HG03521 (cell line): Measurements from ENCODE around the gene UBE2L5.

Experiments used
- ATAC-seq: cut with Tn5 transposase; IDR thresholded peaks from one replicate; pipeline ENCODE4 v1.9.1; 2021; ENCODE audit warnings: mild to moderate bottlenecking, moderate library complexity; ENCODE audit not compliant: unreplicated experiment

UBE2L5 gene

GRCh38 chr13:30422054-30422839, at the start of gene UBE2L5:
Gene UBE2L5, plus strand, starts transcription at chr13:30422493. Its CDS starts 5,498 bp downstream, at chr13:30427991.
- ATAC-seq, result peak; percentile 67

- no peak for ATAC-seq
Observed at GRCh38 chr13:30373727-30374126, 48.6 kb upstream of the UBE2L5 start.

GRCh38 chr13:30375265-30375835, 46.9 kb upstream of the UBE2L5 start:
- no peak for ATAC-seq

DNA sequence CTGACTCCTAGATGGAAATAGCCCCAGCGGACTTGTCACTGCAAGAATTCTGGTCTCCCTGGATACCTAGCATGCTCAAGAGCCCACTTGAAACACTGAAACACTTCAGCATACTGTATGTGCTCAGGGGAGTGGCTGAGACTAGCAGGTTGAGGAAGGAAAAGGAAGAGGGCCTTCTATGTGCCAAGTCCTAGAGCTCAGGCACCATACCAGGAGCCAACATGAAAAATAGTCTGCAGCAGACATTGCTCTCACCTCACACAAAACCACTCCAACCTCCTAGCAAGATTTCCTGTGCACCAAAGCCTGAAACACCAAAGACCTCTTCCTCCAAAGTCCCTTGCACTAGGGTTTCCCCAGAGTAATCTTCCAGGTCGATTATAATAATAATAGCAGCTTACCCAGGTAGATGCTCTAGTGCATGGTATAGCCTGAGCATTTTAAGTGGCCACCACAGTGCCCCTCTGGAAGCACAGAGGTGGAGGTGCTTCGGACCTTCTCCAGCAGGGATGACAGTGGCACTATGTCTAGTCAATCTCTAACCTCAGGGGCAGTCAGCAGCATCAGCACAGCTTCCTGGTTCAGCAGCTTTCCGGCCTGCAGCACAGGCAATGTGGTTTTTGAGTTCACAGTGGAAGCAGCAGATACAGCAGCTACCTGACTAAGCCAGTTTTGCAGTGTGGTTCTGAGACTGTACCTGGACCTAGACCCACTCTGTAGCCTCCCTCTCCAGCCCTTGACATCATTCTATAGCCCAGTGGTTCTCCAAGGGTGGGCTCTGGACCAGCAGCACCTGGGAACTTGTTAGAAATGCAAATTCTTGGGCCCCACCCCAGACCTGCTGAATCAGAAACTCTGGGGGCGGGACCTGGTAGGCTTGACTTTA, 45.6 kb upstream of the UBE2L5 start:
- ATAC-seq, result peak; percentile 55

DNA sequence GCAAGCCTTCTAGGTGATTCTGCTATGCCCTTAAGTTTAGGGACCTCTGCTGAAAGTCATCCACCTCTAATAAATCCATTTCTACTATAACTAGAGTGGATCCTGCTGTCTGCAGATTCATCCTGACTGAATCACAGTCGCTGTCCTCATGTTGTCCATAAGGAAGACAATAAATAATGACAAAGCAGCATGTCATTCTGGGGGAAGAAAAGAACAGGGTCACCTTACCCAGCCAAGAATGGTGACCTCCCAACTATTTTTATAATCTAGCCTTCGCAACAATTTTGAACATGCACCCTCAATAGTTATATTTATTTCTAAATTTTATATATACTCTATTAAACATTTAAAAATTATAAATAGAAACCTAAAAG, 45.0 kb upstream of the UBE2L5 start:
- no peak for ATAC-seq

DNA sequence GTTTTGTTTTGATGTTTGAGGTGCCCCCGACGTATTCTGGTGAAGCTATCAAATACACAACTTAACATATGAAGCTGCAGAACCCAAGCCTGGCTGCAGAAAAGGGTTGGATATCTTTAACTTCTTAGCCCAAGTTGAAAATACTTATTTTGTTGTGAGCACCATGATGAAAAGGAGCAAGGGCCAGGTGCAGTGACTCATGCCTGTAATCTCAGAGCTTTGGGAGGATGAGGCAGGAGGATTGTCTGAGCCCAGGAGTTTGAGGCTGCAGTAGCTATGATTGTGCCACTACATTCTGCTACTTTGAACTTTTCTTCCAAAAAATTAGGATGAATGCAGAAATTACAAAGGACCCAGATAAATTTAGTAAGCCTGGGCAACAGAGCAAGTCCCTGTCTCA, 44.1 kb upstream of the UBE2L5 start:
- no peak for ATAC-seq

DNA sequence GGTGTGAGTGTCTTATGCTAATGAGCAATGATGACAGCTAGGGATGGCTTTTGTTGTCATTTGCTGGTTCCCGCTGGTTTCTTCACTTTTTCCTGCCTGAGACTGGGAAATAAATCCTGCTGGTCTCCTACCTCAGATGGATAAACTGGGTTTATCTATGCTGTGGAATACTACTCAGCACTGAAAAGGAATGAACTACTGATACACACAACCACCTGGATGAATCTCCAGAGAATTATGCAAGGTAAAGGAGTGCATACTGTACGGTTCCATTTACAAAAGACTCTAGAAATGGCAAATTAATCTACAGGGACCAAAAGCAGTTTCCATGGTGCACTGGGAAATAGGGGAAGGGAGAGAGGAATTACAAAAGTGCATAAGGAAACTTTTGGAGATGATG, 41.2 kb upstream of the UBE2L5 start:
- no peak for ATAC-seq

DNA sequence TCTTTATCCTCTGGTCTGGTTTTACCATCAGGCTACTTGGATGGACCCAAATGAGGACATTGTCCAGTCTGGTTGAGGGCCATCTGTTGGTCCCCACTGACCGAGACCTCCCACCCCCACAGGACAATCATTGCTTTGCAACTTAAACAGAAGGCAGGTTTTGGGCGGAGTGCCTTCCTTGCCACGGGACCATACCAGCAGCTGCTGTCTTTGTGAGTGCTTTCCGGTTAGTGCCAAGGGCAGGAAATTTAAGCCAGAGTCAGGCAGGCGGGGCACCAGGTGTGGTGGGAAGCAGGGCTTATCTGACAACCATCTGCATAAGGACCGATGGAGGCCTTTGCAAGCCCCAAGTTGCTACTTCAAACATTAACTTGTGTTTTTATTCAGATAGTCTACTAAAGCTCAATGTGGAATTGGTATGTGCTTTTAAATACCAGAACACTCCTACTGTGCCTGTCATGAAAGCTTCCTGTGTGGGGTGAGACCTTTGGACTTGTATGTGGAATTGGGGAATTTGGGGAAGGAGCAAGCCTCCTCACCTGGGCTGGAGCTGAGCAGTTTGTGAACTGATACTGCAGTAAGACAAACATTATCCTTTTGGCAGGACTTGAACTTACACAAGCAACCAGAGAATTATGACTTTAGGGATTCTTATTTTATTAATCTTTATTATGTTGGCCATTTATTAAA, 39.3 kb upstream of the UBE2L5 start:
- ATAC-seq, result no peak

DNA sequence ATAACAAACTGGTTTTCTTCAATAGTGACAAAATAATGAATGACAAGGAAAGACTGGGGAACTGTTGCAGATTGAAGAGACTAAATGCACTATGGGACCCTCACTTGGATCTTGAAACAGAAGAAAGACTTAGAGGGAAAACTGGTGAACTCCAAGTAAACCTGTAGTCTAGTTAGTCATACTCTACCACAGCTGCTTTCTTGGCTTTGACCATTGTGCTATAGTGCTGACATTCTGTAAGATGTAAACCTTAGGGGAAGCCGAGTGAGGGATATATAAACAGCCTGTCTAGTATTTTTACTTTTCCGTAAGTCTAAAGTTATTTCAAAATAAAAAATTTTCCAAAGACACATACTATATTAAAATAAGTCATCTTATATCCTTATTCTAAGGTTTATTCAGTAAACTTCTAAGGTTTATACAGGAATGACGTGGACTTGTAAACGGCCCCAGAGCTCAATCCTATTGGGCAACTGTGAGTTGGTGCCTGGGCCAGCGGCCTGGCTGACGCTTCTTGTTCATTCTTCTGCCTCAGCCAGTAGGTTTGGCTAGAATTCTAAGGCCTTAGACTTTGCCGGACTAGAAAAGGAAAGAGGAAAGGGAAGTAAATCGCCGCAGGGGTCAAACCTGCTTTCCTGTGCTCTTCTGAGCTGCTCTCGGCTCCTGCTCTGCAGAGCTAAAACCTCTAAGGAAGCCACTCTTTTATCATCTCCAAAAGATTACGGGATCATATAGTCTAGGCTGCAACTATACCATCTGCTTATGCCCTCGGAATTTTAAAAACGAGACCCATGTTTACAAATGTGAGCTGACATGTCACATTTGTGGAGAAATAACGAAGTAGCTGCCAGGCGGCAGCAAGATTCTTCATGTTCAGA, 33.6 kb upstream of the UBE2L5 start:
- ATAC-seq, result no peak

GRCh38 chr13:30391956-30392680, 30.2 kb upstream of the UBE2L5 start:
- ATAC-seq, result no peak

DNA sequence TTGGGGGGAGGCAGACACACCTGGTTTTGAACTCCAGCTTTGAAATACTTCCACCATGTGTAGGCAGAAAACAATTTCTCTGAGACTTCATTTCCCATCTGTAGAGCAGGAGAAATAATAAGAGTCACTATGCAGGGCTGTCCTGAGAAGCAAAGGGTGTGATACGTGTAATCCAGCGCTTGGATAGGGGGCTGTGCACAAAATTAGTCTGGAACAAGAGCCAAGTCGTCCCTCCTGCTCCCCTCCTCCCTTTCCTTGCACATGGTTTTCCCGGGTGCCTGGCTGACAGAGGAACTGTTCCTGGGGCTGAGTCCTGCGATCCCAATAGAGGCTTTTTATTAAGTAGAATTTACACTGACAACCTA, 29.6 kb upstream of the UBE2L5 start:
- no peak for ATAC-seq

DNA sequence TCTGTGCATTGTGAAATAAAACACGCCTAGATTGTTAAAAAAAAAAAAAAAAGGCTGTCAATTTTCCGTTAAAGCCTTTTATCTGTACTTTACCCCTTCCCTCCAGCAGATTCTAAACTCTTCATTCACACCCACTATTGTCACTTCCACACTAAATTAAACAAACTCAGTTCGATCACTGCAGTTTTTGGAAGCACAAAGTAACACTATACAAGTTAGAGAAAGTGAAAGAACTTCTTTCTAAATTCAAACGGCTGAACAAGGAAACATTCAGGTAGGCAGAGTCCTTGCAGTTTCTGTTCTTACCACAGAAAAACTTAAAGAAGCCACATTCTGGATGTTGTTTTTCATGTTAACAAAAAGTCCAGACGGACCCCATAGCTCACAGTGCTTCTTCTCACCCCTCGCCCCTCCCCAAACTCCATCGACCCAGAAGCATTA, 27.5 kb upstream of the UBE2L5 start:
- peak; percentile 73 for ATAC-seq

- peak; percentile 46 for ATAC-seq
Observed at GRCh38 chr13:30395192-30396158, 26.8 kb upstream of the UBE2L5 start.

- no peak for ATAC-seq
Observed at GRCh38 chr13:30396434-30397075, 25.7 kb upstream of the UBE2L5 start.

GRCh38 chr13:30398601-30399072, 23.7 kb upstream of the UBE2L5 start:
- ATAC-seq, result no peak

DNA sequence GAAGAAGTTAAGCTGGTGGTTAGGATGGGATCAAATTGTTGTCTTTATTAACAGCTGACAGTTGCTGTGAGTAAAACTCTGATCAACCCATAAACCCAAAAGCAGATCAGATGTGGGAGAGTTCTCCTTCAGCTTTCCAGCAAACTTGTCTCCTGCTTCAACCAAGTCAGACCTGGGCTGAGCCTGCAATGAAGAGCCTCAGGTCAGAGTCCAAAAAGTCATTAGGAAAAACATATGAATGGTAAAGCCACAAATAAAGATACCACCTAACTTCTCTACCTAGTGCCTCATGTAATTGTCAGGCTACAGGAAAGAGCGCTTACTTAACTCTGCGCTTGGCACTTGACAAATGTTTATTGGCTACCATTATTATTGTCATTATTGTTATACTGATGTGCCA, 21.9 kb upstream of the UBE2L5 start:
- no peak for ATAC-seq

- ATAC-seq, result no peak
Observed at GRCh38 chr13:30401347-30401746, 20.9 kb upstream of the UBE2L5 start.

DNA sequence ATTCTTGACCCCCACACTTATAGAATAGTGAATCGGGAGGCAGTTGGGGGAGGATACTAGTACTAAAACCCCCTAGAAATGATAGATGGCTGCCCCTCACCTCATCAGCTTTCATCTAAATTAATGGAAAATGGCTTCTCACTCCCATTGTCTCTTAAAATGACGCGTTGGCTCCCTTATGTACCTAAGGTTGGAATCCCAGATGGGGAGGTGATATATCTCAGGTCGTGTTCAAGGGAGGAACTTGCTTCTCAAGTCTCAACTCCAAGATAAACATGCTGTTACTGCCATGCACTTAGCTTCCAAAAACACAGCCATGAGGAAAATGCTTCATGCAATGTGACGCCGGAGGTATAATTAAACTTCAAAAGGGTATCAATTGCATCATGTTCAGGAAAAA, 18.8 kb upstream of the UBE2L5 start:
- no peak for ATAC-seq
